Retinal pigment epithelial cell (primary cell): ENCODE measurements around the gene MGAT5.

Experiments used
- DNase-seq: peaks from one replicate; pipeline ENCODE4 v3.0.0-alpha.2; 2010; ENCODE audit warnings: low read depth
- H3K4me3 ChIP-seq: 2 replicates; pipeline ENCODE4 v1.5.1; 2011; ENCODE audit warnings: mild to moderate bottlenecking, low read length, control low read depth, moderate library complexity
- CTCF ChIP-seq: conservative IDR thresholded peaks from 2 replicates; pipeline ENCODE4 v1.5.1; 2011; ENCODE audit warnings: low read depth, low read length, control low read depth, inconsistent platforms

Gene MGAT5

GRCh38 chr2:134351016-134351415 is 97.1 kb downstream of the MGAT5 start:
- no peak for TF ChIP-seq CTCF
- no peak overlapping the region for H3K4me3 ChIP-seq
- DNase-seq = no peak

GRCh38 chr2:134351899-134352298 is 98.0 kb downstream of the MGAT5 start:
- no peak for DNase-seq
- TF ChIP-seq CTCF = no peak

GRCh38 chr2:134352844-134353243 is 99.0 kb downstream of the MGAT5 start:
- H3K4me3 ChIP-seq = no peak overlapping the region
- DNase-seq = no peak
- no peak for TF ChIP-seq CTCF

More at GRCh38 chr2:134351899-134352298, 98.0 kb downstream of the MGAT5 start:
- no peak overlapping the region for H3K4me3 ChIP-seq

- TF ChIP-seq CTCF = no peak
- DNase-seq = no peak
- no peak overlapping the region for H3K4me3 ChIP-seq
These were observed 100.7 kb downstream of the MGAT5 start for GRCh38 chr2:134354611-134355010.

DNA sequence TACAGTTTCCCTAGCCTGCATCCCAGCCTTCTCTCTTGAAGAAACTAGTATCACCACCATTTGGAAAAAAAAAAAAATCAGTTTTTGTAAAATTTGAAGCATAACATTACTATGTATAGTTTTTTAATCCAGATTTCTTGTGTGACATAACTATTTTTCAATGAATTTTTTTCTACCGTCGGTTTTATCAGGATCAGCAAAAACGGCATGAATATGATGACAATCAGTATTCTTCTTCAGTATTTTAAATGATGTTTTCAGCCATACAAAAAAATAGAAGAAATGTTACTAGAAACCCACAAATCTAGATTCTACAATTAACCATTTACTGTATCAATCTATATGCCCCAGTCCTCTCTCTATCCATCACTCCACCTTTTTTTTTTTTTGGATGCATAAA is 103.9 kb downstream of the MGAT5 start:
- no peak for TF ChIP-seq CTCF
- no peak overlapping the region for H3K4me3 ChIP-seq
- no peak for DNase-seq

GRCh38 chr2:134359367-134360081 is 105.7 kb downstream of the MGAT5 start:
- no peak for DNase-seq
- H3K4me3 ChIP-seq = no peak overlapping the region

More at GRCh38 chr2:134359367-134360081, 105.7 kb downstream of the MGAT5 start:
- TF ChIP-seq CTCF = no peak
